Cerebellar cortex (tissue), 1 donor: ENCODE results near the gene TRIP11.

ENCODE experiments used
- DNase-seq: peaks from one replicate; pipeline ENCODE4 v3.0.0-alpha.2; 2015; ENCODE audit warnings: low spot score

The TRIP11 gene

GRCh38 chr14:91953170-91953985, 86.5 kb downstream of the TRIP11 start:
- DNase-seq, result no peak

GRCh38 chr14:91947475-91948184, 92.2 kb downstream of the TRIP11 start, which contains the start of gene FBLN5:
FBLN5 (minus strand) TSS chr14:91947694; CDS start chr14:91947229, 465 bp downstream.
- DNase-seq, result peak; percentile 1

GRCh38 chr14:91946622-91947474, 93.0 kb downstream of the TRIP11 start:
- no peak for DNase-seq

GRCh38 chr14:91945751-91946621, 93.9 kb downstream of the TRIP11 start:
- DNase-seq, result no peak

GRCh38 chr14:91942946-91943345, 96.9 kb downstream of the TRIP11 start:
- no peak for DNase-seq

- no peak for DNase-seq
Measured at GRCh38 chr14:91942128-91942527, 97.7 kb downstream of the TRIP11 start.

GRCh38 chr14:91940209-91940608, 99.7 kb downstream of the TRIP11 start:
- DNase-seq, result no peak

GRCh38 chr14:91935586-91935985, 104.3 kb downstream of the TRIP11 start:
- no peak for DNase-seq

- DNase-seq, result no peak
Measured at GRCh38 chr14:91934554-91935285, 105.1 kb downstream of the TRIP11 start.

GRCh38 chr14:91931478-91932088, 108.3 kb downstream of the TRIP11 start:
- no peak for DNase-seq

- DNase-seq, result no peak
Measured at GRCh38 chr14:91929700-91930099, 110.2 kb downstream of the TRIP11 start.

- DNase-seq, result no peak
Measured at GRCh38 chr14:91927800-91928199, 112.1 kb downstream of the TRIP11 start.

- no peak for DNase-seq
Measured at GRCh38 chr14:91927191-91927590, 112.7 kb downstream of the TRIP11 start.

- no peak for DNase-seq
Measured at GRCh38 chr14:91926131-91926890, 113.5 kb downstream of the TRIP11 start.

GRCh38 chr14:91925727-91926121, 114.1 kb downstream of the TRIP11 start:
- DNase-seq, result no peak

- DNase-seq, result no peak
Measured at GRCh38 chr14:91925001-91925726, 114.7 kb downstream of the TRIP11 start.

GRCh38 chr14:91920526-91920925, 119.3 kb downstream of the TRIP11 start:
- no peak for DNase-seq

GRCh38 chr14:91919814-91920213, 120.0 kb downstream of the TRIP11 start:
- no peak for DNase-seq
